ENCODE data around the gene HTRA1. TPM values are rescaled to one million over a fixed set of nuclear protein-coding genes. Genes with fewer than 3 reads are reported as not detected.

The HTRA1 gene
- total and polyA plus RNA-seq, 2 of the 4 experiments (the other 2 are of a cell fraction), result 28.5 to 108 TPM

- Histone ChIP-seq H3K27ac (ENCODE audit: insufficient read depth, low read length) (no peak overlapping the region), H3K4ac (ENCODE audit: low read depth, low read length) (no peak overlapping the region), H3K79me1 (ENCODE audit: low read depth in 1 of 2, low read length in 2 of 2) (no peaks in the 10 kb centered on the region), H2BK15ac (ENCODE audit: low read depth, low read length) (no peak overlapping the region), H2BK5ac (ENCODE audit: low read depth, low read length, poor library complexity, severe bottlenecking) (no peak overlapping the region), H4K5ac (ENCODE audit: low read depth, low read length) (no peak overlapping the region), H3K18ac (ENCODE audit: low read depth, low read length) (no peak overlapping the region), H3K4me2 (ENCODE audit: low read depth, low read length) (no peak overlapping the region), H3K4me1 (ENCODE audit: control insufficient read depth, insufficient read depth, low read length) (no peaks in the 10 kb centered on the region), H3K14ac (replicated peaks; ENCODE audit: low read depth, low read length) (no peak overlapping the region), H3K36me3 (ENCODE audit: control insufficient read depth, insufficient read depth, low read length) (peaks cover 38% of the 10 kb centered on the region), H3K9ac (ENCODE audit: low read depth, low read length) (no peak overlapping the region), H2AFZ (replicated peaks; ENCODE audit: low read length, poor library complexity) (no peak overlapping the region), H4K20me1 (ENCODE audit: insufficient read depth, low read length) (no peaks in the 10 kb centered on the region), H2BK20ac (ENCODE audit: low read depth, low read length) (no peak overlapping the region), H2AK5ac (ENCODE audit: low read depth, low read length) (no peak overlapping the region), H3K56ac (ENCODE audit: extremely low read depth, insufficient read depth, low read length) (no peak overlapping the region), H3K9me1 (ENCODE audit: insufficient read depth, low read length) (peaks cover 4% of the 10 kb centered on the region), H3K27me3 (ENCODE audit: control insufficient read depth, insufficient read depth, low read length) (no peaks in the 10 kb centered on the region), H3K23ac (ENCODE audit: low read depth, low read length) (no peak overlapping the region), H2AK9ac (replicated peaks; ENCODE audit: low read depth, low read length, poor library complexity) (no peak overlapping the region), H4K8ac (ENCODE audit: low read depth in 2 of 2, low read length in 2 of 2) (no peak overlapping the region), H3K9me3 (ENCODE audit: control insufficient read depth, insufficient read depth, low read length) (no peaks in the 10 kb centered on the region), H4K91ac (ENCODE audit: insufficient read depth, low read depth, low read length) (no peak overlapping the region), H3K4me3 (ENCODE audit: insufficient read depth, low read depth, low read length) (no peak overlapping the region), H2BK120ac (ENCODE audit: low read depth, low read length) (no peak overlapping the region)
- 83% methylated on average over 2 of the region's 3 CpGs; no CpG with 5 or more reads in 1 of the 2 experiments for WGBS, 2 experiments (ENCODE audit: extremely low coverage in 2 of 2, insufficient read length in 1 of 2)
- no peak for DNase-seq
- TF ChIP-seq SMC3 (IDR thresholded peaks at IDR 0.05; ENCODE audit: low read depth, low read length) (no peak), CTCF (conservative IDR thresholded peaks at IDR 0.05; ENCODE audit: low read depth, low read length) (0 out of 2 replicates have a peak, but pooled peaks have one; percentile 1), CHD1 (IDR thresholded peaks at IDR 0.05; ENCODE audit: low read depth, low read length) (no peak), POLR2A (IDR thresholded peaks at IDR 0.05; ENCODE audit: low read depth, low read length) (no peak), MAZ (IDR thresholded peaks at IDR 0.05; ENCODE audit: borderline replicate concordance, low read depth, low read length) (no peak), FOS (IDR thresholded peaks at IDR 0.05; ENCODE audit: low read depth, low read length) (no peak), RAD21 (IDR thresholded peaks at IDR 0.05; ENCODE audit: low read length) (no peak)
- BruUV-seq (replicated peaks), result no TSS peak
- CTCF ChIA-PET, result no interaction called here
- ATAC-seq (ENCODE audit: low read depth), result no peak
- dilution Hi-C loops (cut with HindIII; ENCODE audit: low sequenced_read_pairs, unreplicated experiment), result no loop called here
- in situ Hi-C loops (cut with MboI; ENCODE audit: low sequenced_read_pairs), result no loop called here
- POLR2A ChIA-PET (ENCODE audit: unreplicated experiment), result no interaction called here
- intact Hi-C loops (cut with micrococcal nuclease), result no loop called here
Measured at GRCh38 chr10:122510736-122511135, 49.4 kb downstream of the HTRA1 start.

Measured in IMR-90 (cell line).